ENCODE measurements around the gene FAM228B.
"Not testable (repeated sequence)": the region's sequence is repeated elsewhere in the genome, so short reads cannot be mapped to it uniquely, and the experiment has no call there.

Gene FAM228B

DNA sequence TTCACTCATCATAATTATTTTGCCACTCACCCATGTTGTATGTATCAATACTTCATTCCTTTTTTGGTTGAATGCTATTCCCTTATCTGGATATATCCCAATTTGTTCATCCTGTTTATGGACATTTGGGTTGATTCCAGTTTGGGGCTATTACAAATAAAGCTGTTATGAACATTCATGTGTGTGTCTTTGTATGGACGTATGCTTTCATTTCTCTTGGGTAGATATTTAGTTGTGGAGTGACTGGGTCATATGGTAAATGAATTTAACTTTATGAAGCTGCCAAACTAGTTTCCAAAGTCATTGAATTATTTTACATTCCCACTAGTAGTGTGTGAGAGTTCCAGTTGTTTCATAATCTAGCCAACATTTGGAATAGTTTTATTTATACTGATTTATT is 2.7 kb downstream of the FAM228B start:
- DNase-seq (ENCODE audit: low read depth) = no peak
- H3K4me3 ChIP-seq (ENCODE audit: low read depth, low read length) = no peak overlapping the region
- no peak for TF ChIP-seq POLR2A (IDR thresholded peaks at IDR 0.05; ENCODE audit: extremely low read depth, insufficient read length)
- TF ChIP-seq, protein P1, sequence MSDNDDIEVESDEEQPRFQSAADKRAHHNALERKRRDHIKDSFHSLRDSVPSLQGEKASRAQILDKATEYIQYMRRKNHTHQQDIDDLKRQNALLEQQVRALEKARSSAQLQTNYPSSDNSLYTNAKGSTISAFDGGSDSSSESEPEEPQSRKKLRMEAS (IDR thresholded peaks at IDR 0.05; ENCODE audit: low read depth, low read length) = no peak
- TF ChIP-seq, protein P2, sequence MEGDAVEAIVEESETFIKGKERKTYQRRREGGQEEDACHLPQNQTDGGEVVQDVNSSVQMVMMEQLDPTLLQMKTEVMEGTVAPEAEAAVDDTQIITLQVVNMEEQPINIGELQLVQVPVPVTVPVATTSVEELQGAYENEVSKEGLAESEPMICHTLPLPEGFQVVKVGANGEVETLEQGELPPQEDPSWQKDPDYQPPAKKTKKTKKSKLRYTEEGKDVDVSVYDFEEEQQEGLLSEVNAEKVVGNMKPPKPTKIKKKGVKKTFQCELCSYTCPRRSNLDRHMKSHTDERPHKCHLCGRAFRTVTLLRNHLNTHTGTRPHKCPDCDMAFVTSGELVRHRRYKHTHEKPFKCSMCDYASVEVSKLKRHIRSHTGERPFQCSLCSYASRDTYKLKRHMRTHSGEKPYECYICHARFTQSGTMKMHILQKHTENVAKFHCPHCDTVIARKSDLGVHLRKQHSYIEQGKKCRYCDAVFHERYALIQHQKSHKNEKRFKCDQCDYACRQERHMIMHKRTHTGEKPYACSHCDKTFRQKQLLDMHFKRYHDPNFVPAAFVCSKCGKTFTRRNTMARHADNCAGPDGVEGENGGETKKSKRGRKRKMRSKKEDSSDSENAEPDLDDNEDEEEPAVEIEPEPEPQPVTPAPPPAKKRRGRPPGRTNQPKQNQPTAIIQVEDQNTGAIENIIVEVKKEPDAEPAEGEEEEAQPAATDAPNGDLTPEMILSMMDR (IDR thresholded peaks at IDR 0.05; ENCODE audit: low read depth, low read length) = no peak
- no peak for TF ChIP-seq MYC (IDR thresholded peaks at IDR 0.05; ENCODE audit: low read depth, low read length)

DNA sequence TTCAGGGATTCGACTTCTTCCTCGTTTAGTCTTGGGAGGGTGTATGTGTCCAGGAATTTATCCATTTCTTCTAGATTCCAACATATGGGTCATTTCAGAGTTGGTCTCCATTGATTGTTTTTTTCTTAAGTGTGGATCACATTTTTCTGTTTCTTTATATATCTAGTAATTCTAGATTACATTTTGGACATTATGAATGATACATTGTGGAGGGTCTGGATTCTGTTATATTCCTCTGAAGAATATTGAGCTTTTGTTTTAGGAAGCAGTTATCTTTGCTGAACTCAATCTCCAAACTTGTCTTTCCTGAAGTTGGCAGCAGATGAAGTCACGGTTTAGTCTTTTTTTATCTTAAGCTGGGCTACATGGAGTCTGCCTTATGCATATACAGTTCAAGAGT is 9.3 kb downstream of the FAM228B start:
- TF ChIP-seq, protein P1 (IDR thresholded peaks at IDR 0.05; ENCODE audit: low read depth, low read length) = no peak
- TF ChIP-seq POLR2A (IDR thresholded peaks at IDR 0.05; ENCODE audit: extremely low read depth, insufficient read length) = no peak
- no peak for TF ChIP-seq MYC (IDR thresholded peaks at IDR 0.05; ENCODE audit: low read depth, low read length)
- H3K4me3 ChIP-seq (ENCODE audit: low read depth, low read length) = no peak overlapping the region
- DNase-seq (ENCODE audit: low read depth) = no peak

DNA sequence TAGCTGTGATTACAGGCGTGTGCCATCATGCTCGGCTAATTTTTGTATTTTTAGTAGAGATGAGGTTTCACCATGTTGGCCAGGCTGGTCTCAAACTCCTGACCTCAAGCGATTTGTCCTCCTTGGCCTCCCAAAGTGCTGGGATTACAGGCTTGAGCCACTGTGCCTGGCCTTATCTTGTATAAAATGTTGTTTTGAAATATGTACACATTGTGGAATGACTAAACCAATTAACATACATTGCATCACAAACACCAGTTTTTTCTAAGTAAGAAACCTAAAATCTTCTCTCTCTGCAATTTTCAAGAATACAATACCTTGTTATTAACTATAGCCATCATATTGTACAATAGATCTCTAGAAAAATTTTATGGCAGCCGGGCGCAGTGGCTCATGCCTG is 17.0 kb downstream of the FAM228B start:
- DNase-seq (ENCODE audit: low read depth) = not testable (repeated sequence)

DNA sequence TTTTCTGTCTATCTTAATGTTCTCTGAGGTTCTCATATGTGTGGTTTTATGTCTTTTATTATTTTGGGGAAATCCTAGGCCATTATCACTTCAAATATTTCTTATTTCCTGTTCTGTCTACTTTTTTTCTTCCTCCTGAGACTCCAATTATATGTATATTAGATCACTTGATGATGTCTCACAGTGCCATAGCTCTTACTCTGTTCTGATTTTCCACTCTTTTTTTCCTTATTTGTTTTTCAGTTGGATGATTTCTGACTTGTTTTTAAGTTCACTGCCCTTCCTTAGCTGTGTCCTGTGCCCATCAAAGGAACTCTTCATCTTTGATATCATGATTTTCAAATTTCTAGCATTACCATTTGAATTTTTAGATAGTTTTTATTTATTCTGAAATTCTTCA is 24.1 kb downstream of the FAM228B start:
- no peak for DNase-seq (ENCODE audit: low read depth)
- TF ChIP-seq MYC (IDR thresholded peaks at IDR 0.05; ENCODE audit: low read depth, low read length) (no peak), POLR2A (IDR thresholded peaks at IDR 0.05; ENCODE audit: extremely low read depth, insufficient read length) (no peak)
- TF ChIP-seq, protein P2 (IDR thresholded peaks at IDR 0.05; ENCODE audit: low read depth, low read length) = no peak
- TF ChIP-seq, protein P1 (IDR thresholded peaks at IDR 0.05; ENCODE audit: low read depth, low read length) = no peak
- no peak overlapping the region for H3K4me3 ChIP-seq (ENCODE audit: low read depth, low read length)

More for the DNA sequence above, 17.0 kb downstream of the FAM228B start:
- H3K4me3 ChIP-seq (ENCODE audit: low read depth, low read length) = not testable (repeated sequence)

DNA sequence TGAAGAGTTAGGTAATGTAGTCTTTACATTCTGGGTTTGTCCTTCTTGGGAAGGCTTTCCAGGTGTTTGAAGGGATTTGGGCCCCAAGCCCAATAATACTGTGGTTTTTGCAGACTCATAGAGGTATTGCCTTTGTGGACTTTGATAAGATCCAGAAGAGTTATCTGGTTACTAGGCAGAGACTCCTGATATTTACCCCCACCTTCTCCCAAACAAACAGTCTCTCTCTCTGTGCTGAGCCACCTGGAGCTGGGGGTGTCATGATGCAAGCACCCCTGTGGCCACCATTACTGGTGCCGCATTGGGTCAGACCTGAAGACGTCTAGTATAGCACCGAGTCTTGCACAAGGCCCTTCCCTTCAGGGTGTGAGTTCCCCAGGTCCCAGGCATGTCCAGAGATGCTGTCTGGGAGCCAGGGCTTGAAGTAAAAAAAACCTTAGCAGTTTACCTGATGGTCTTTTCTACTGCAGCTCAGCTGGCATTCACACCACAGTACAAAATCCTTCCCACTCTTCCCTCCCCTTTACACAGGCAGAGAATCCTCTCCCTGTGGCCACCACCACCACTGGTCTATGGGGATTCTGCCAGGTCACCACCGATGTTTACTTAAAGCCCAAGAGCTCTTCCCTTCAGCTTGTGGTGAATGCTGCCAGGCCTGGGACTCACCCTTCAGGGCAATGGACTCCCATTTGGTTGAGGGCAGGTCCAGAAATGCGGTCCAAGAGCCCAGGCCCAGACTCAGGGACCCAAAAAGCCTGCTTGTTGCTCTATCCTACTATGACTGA is 29.3 kb downstream of the FAM228B start:
- no peak for DNase-seq (ENCODE audit: low read depth)
- H3K4me3 ChIP-seq (ENCODE audit: low read depth, low read length) = no peak overlapping the region
- TF ChIP-seq, protein P1 (IDR thresholded peaks at IDR 0.05; ENCODE audit: low read depth, low read length) = no peak
- TF ChIP-seq MYC (IDR thresholded peaks at IDR 0.05; ENCODE audit: low read depth, low read length) = no peak
- no peak for TF ChIP-seq POLR2A (IDR thresholded peaks at IDR 0.05; ENCODE audit: extremely low read depth, insufficient read length)
- TF ChIP-seq, protein P2 (IDR thresholded peaks at IDR 0.05; ENCODE audit: low read depth, low read length) = no peak

DNA sequence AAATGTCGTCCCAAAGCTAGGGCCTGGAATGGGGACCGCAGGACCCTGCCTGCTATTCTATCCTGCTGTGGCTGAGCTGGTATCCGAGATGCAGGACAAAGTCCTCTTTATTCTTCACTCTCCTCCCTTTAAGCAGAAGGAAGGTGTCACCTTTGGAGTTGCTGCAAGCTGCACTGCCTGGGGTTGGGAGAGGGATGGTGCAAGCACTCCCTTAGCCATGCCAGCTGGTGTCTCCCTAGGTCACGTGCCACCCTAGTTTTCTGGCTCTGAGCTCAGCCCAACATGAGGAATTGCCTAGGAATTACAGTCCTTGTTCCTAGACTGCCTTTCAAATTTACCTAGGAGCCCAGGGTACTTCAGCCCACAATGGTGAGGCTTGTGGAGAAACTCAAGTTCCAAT is 30.2 kb downstream of the FAM228B start:
- TF ChIP-seq MYC (IDR thresholded peaks at IDR 0.05; ENCODE audit: low read depth, low read length) = no peak
- TF ChIP-seq, protein P1 (IDR thresholded peaks at IDR 0.05; ENCODE audit: low read depth, low read length) = no peak
- no peak for TF ChIP-seq POLR2A (IDR thresholded peaks at IDR 0.05; ENCODE audit: extremely low read depth, insufficient read length)
- TF ChIP-seq, protein P2 (IDR thresholded peaks at IDR 0.05; ENCODE audit: low read depth, low read length) = no peak

More for the DNA sequence above, 30.2 kb downstream of the FAM228B start:
- no peak overlapping the region for H3K4me3 ChIP-seq (ENCODE audit: low read depth, low read length)
- no peak for DNase-seq (ENCODE audit: low read depth)

Data from NB4 (cell line).